Stimulated activated CD4-positive, alpha-beta T cell treated with anti-CD3 and anti-CD28 coated beads, Interleukin-2, amount 100 ng/mL, for 4 hours (primary cell): ENCODE measurements around the gene AACS.

Experiments
- DNase-seq: peaks from one replicate; pipeline ENCODE4 v3.0.0-alpha.2; 2020; ENCODE audit warnings: low read depth

The AACS gene

DNA sequence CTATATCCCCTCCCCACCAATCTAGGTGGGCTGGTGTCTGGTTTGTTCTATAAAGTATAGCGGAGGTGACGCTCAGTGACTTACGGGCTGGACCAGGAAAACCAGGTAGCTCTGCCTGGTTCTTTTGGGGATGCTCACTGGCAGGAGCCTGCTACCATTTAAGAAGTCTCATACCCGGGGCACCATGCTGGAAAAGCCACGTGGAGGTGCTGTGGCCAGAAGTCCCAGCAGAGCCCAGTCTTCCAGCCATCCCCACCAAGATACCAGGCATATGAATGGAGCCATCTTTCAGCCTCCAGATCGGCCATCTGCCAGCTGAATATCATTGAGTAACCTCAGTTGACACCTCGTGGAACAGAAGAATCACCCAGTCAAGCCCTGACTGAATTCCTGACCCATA lies 87.2 kb downstream of the AACS start:
- no peak for DNase-seq

- no peak for DNase-seq
Measured at GRCh38 chr12:125155366-125155765, 90.1 kb downstream of the AACS start.

DNA sequence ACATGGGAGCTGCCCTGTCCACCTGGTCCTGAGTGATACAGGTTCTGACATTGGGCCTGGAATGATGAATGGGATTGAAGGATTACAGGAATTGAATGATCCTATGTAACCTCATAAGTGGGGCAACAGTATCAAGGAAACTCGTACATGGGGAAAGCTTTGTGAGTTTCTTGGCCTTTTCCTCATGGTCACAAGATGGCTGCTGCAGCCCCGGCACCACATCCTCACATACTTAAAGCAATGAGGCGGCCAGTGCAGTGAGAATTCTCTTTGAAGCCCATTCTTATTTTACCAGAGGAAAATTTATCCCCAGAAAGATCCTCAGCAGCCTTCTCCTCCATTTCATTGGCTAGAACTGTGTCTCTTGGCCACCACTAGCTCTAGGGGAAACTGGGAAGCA lies 91.9 kb downstream of the AACS start:
- DNase-seq: no peak

- DNase-seq: no peak
Measured at GRCh38 chr12:125159702-125160101, 94.5 kb downstream of the AACS start.

DNA sequence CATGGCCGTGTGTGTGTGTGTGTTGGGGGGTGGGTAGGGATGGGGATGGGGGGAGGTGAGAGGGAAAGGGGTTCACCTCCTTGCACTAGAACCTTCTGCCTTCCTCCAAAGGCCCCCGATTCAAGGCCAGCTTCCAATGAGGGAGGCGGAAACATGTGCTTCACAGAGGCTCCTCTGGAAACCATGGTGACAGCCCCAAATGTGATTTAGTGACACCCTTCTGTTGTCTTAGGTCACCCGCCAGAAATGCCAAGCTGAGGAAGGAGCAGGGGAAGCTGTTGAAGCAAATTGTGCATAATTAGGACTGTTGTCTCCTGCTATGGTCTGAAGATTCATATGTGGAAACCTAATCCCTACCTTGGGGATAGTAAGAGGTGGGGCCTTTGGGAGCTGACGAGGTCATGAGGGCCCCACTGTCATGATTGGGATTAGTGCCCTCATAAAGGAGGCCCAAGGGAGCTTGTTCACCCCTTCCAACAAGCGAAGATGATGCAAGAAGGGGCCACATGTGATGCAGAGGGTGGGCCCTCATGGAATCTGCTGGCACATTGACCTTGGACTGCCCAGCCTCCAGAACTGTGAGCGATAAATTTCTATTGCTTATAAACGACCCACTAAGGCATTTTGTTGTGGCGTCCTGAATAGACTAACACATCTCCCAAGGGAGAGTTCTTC lies 95.2 kb downstream of the AACS start:
- no peak for DNase-seq

DNA sequence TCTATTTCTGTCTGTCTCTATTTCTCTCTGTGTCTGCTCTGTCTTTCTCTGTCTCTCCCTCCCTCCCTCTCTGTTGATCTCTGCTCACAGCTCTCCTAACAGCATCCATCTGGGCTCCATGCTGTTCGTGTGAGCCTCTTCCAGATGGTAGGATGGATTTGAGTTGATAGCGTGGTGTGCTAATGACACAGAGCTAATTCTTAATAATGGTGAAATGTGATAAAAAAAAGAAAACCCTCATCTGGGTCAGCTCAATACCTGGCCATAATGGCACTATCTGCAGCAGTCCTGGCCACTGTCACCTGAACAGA lies 96.4 kb downstream of the AACS start:
- DNase-seq: no peak

DNA sequence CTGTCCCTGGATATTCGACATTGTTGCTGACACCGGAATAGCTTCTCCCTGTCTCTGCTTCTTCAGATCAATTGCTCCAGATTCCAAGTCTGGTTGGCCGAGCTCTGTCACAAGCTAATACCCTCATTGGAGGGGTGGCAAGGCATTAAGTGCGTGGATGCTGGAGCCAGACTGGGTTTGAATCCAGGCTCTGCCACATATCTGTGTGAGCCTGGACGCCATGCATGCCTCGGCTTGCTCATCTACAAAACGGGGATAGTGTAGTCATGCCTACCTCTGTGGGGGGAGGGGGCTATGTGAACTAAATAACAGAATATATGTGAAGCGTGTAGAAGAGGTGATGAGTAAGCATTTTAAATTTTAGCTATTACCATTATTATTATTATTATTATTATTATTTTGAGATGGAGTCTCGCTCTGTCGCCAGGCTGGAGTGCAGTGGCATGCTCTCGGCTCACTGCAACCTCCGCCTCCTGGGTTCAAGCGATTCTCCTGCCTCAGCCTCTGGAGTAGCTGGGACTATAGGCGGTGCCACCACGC lies 97.3 kb downstream of the AACS start:
- no peak for DNase-seq

GRCh38 chr12:125163148-125163547 lies 97.9 kb downstream of the AACS start:
- no peak for DNase-seq

GRCh38 chr12:125164541-125164940 lies 99.3 kb downstream of the AACS start:
- DNase-seq: no peak

GRCh38 chr12:125166041-125166440 lies 100.8 kb downstream of the AACS start:
- DNase-seq: no peak

DNA sequence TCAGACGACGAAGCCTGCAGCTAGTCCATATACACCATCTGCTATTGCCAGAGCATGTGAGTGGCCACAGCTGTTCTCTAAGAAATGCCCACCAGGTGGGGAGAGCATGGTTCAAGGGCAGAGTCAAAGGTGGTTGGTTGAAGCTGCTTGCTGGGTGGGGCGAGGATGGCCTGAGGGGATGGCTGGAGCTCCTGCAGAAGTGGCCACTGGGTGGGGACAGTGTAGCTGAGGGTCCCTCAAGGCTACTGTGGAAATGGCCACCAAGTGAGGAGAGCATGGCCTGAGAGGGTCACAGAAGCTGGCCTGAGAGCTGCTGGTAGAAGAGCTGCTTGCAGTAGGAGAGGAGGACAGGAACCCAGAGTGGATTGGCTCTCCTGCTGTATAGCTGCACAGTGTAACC lies 102.4 kb downstream of the AACS start:
- DNase-seq: no peak

- no peak for DNase-seq
Measured at GRCh38 chr12:125169451-125169850, 104.2 kb downstream of the AACS start.

- DNase-seq: no peak
Measured at GRCh38 chr12:125169870-125170269, 104.6 kb downstream of the AACS start.

DNA sequence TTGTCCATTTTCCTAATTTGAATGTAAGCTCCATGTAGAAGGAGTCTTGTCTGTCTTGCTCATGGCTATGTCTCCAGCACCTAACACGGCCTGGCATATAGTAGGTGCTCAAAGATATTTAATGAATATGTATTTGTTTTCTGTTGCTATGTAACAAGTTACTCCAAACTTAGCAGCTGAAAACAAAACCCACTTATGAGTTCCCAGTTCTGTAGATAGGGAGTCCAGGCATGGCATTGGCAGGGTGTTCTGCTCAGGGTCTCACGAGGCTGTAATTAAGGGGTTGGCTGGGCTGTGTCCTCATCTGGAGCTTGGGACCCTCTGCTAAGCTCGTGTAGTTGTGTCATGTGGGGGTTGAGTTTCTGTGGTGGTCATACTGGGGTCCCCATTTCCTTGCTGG lies 106.0 kb downstream of the AACS start:
- no peak for DNase-seq

DNA sequence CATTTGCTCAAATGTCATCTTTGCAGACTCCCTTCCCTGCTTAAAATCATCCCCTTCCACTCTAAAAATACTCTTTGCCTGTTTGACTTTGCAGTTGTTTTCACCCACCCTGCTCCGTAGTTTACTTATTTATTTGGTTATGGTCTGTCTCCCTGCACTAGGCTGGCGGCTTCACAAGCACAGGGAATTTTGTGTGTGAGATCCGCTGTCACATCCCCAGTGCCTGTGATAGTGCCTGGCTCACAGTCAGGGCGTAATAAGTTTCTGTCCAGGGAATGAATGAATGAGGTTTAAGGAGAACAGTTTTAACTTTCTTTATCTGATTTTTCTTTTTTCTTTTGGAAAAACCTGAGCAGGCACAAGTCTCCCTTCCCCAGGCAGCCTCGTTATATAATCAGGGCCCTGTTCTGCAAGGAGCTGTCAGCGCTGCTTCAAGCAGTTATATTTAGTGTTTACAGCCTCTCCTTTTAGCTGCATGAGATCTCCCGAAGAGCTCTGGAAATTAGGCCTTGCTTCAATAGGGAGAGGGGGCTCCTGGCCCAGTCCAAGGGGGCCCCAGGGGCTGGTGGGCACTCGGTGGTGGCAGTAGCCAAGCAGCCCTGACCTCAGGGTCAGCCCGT lies 107.1 kb downstream of the AACS start:
- no peak for DNase-seq

DNA sequence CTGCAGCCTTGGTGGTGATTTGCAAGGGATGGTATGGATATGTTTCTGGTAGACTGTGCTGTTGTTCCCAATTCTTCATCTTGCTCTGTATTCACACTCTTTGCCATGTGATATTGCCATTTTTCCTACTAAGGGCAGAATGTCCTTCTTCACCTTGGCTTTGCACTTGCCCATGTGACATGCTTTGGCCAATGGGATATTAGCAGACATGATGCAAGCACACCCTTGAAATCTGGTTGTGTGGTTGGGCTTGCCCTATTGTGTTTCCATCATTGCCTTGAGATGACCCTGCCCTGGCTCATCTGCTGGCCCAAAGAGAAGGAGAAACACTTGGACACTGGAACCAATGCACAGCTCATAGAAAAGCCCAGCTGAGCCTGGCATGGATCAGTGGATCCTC lies 110.3 kb downstream of the AACS start:
- no peak for DNase-seq

DNA sequence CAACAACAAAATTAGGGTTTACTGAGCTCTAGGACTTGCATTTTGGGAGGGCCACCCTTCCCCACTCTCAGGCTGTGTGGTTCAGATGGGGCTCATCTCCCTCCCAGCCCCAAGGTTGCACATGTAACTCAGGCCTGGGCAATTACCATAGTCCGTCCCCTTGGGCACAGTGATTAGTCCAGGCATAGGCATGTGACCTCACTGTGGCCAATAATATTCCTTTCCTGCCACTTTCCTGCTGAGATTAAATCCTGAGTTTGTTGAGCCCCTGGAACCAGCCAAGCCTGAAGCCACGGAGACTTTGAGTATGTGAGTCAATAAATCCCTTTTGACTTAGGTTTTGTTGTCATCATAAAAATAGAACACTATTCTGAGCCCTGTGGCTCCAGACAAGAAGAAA lies 113.0 kb downstream of the AACS start:
- no peak for DNase-seq

GRCh38 chr12:125180144-125180543 lies 114.9 kb downstream of the AACS start:
- no peak for DNase-seq

DNA sequence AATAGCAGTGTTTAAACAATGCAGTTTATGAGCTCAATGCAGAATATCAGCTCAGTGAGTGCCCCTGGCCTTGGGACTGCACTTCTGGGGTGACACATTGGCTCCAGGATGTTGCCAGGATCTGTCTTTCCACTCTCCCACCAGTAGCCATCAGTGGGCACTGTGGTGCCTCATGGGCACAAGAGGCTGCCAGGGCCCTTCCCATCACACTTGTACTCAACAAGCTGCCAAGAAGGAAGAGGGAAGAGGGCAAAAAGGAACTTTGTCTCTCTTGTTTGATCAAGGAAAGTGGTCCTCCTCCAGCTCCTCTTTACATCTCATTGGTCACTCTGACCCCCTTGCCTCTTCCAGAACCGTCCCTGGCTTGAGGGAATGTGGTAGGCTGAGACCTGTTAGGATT lies 115.9 kb downstream of the AACS start:
- DNase-seq: no peak

- DNase-seq: peak; percentile 64
Measured at GRCh38 chr12:125183187-125184067, 118.2 kb downstream of the AACS start.

DNA sequence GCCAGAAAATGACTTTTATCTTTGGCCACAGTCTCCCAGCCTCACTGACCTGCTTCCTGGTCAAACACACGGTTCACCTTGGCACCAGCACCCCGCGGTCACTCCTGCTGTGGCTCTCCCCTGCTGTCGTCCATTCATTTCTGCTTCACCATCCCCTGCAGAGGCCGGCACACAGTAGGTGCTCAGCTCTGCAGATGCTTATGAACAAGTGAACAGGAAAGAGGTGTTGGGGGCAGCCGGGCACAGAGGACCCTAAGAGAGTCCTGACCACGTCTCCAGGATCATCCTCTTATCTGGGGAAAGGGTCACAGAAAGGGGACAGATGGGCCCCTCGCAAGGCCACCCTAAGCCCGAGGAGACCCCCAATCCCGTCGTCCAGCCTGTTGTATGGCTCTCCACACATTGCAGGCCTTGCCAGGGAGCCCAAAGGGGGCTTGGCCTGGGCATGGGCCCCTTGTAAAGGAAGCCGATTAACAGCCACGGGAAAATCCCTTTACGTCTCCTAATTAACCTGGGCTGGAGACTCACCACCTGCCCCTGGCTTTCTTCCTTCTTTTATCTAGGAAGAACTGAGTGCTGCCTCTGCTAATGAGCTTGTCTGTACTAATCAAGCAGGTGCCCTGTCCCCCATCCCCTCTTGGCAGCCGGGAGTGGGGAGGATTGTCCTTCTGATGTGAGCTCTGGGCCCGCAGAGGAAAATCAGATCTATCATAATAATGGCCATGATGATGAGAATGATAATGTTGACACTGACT lies 119.2 kb downstream of the AACS start:
- DNase-seq: no peak

- DNase-seq: no peak
Measured at GRCh38 chr12:125185311-125185739, 120.1 kb downstream of the AACS start.
